GM12878 (cell line): Measurements from ENCODE around the gene HOXB6. TPM values are rescaled to one million over a fixed set of nuclear protein-coding genes. Genes with fewer than 3 reads are reported as not detected.

Source experiments
- ATAC-seq: fragments of 200-7000 bp; cut with Tn5 transposase; 3 replicates; pipeline ENCODE4 v1.9.1; 2020; ENCODE audit warnings: mild to moderate bottlenecking, moderate library complexity
- BruUV-seq: library from RNA; stranded (reverse); fragments of 400-500 nt; replicated peaks from 2 replicates; lab custom pipeline; 2021; lab: Mats Ljungman, UMichigan
- CTCF ChIA-PET: fragments of 300-600 bp; sonication (Branson Sonifier 250); formaldehyde crosslinking; extraction: SDS; loops from one replicate; lab custom pipeline; 2021; ENCODE audit warnings: inconsistent platforms; lab: Yijun Ruan, JAX
- POLR2A ChIA-PET: fragments of 350-600 bp; formaldehyde crosslinking; extraction: SDS; loops from one replicate; lab custom pipeline; 2021; ENCODE audit warnings: inconsistent platforms; lab: Charles Lee
- RAD21 ChIA-PET: fragments of 300-600 bp; sonication (Branson Sonifier 250); formaldehyde crosslinking; loops from one replicate; lab custom pipeline; 2023; ENCODE audit warnings: antibody characterized with exemption; ENCODE audit not compliant: unreplicated experiment; lab: Charles Lee
- SMC1A ChIA-PET: fragments of 300-600 bp; sonication (Branson Sonifier 250); formaldehyde crosslinking; loops from one replicate; lab custom pipeline; 2023; ENCODE audit not compliant: unreplicated experiment, uncharacterized antibody; lab: Charles Lee
- DNase-seq: peaks from one replicate; pipeline ENCODE4 v3.0.0-alpha.2; 2011; ENCODE audit warnings: low read depth, low spot score
- FAIRE-seq: peaks from 3 replicates; lab custom pipeline; 2011; peaks lifted over from hg19 to GRCh38; lab: Jason Lieb, UNC
- H2AFZ ChIP-seq: 2 replicates; pipeline ENCODE4 v1.6.0; 2011; ENCODE audit warnings: low read depth, low read length, control low read depth; ENCODE audit not compliant: control insufficient read depth
- H3K27ac ChIP-seq: 2 replicates; pipeline ENCODE4 v1.5.1; 2011; ENCODE audit warnings: control low read depth; ENCODE audit not compliant: control insufficient read depth, insufficient read depth
- H3K27me3 ChIP-seq, 2 experiments: replicated peaks in 1 of 2; 2 replicates each; pipeline versions ENCODE4 v1.6.0 to v1.6.1; 2011; ENCODE audit warnings: low read length in 1 of 2; ENCODE audit not compliant: control insufficient read depth in 2 of 2, insufficient read depth in 2 of 2
- H3K36me3 ChIP-seq, 2 experiments: 2 replicates each; pipeline ENCODE4 v1.5.1; 2011; ENCODE audit warnings: low read length in 1 of 2; ENCODE audit not compliant: control insufficient read depth in 2 of 2, insufficient read depth in 2 of 2
- H3K4me1 ChIP-seq: 2 replicates; pipeline ENCODE4 v1.6.1; 2011; ENCODE audit warnings: mild to moderate bottlenecking, low read length, moderate library complexity, mixed read lengths; ENCODE audit not compliant: control insufficient read depth, insufficient read depth
- H3K4me2 ChIP-seq: 2 replicates; pipeline ENCODE4 v1.6.0; 2011; ENCODE audit warnings: control low read depth; ENCODE audit not compliant: control insufficient read depth, insufficient read depth
- H3K4me3 ChIP-seq: fragments of 200-600 bp; sonication (generic); 2 replicates; pipeline ENCODE4 v1.5.1; 2016
- H3K79me2 ChIP-seq: 2 replicates; pipeline ENCODE4 v1.6.0; 2011; ENCODE audit warnings: low read length; ENCODE audit not compliant: control insufficient read depth, insufficient read depth
- H3K9ac ChIP-seq: 2 replicates; pipeline ENCODE4 v1.8.0; 2011; ENCODE audit warnings: low read length, control low read depth, mixed read lengths; ENCODE audit not compliant: control insufficient read depth, insufficient read depth
- H3K9me3 ChIP-seq: replicated peaks from 3 replicates; pipeline ENCODE4 v1.5.1; 2011; ENCODE audit warnings: mild to moderate bottlenecking, low read length; ENCODE audit not compliant: control insufficient read depth, insufficient read depth
- H4K20me1 ChIP-seq: 2 replicates; pipeline ENCODE4 v1.6.0; 2011; ENCODE audit not compliant: control insufficient read depth, insufficient read depth
- EP300 ChIP-seq, 2 experiments: fragments of 150-350 bp in 1 of 2; IDR thresholded peaks; 2 replicates each; pipeline ENCODE4 v1.6.1; 2011 to 2012; ENCODE audit warnings: low read depth in 2 of 2, low read length in 2 of 2, borderline replicate concordance in 1 of 2, improper control_type of control experiment in 1 of 2, inconsistent platforms in 1 of 2; ENCODE audit not compliant: control insufficient read depth in 1 of 2
- ZBTB40 ChIP-seq: fragments of 450-650 bp; IDR thresholded peaks from 2 replicates; pipeline ENCODE4 v1.6.1; 2016; ENCODE audit warnings: mild to moderate bottlenecking, moderate library complexity, borderline replicate concordance
- WGBS: methylation state at CpG from one replicate; pipeline ENCODE4 v1.1.6; 2016; ENCODE audit warnings: low lambda C conversion rate; ENCODE audit not compliant: insufficient replicate concordance, insufficient coverage; ENCODE audit errors: missing lambda C conversion rate; 5-methylcytosine and 5-hydroxymethylcytosine counted together
- in situ Hi-C: fragments of 300-500 bp; cut with MboI; formaldehyde crosslinking; loops from 9 replicates; pipeline ENCODE4 v1.14.3; 2018; ENCODE audit warnings: mixed read lengths
- intact Hi-C: fragments of 100-400 bp; cut with micrococcal nuclease; formaldehyde crosslinking; loops from one replicate; pipeline ENCODE4 v1.14.2; 2022; ENCODE audit not compliant: unreplicated experiment
- polyA plus RNA-seq, 11 experiments: library from polyadenylated mRNA; depleted of rRNA in 4 of 11; unstranded in 6 of 11; stranded (reverse) in 5 of 11; fragments of >200 nt; fragmentation: Nextera tagmentation in 4 of 11; fragmentation: Illumina TruSeq in 1 of 11; extraction: Ambion mirVana in 4 of 11; extraction: Trizol in 1 of 11; gene quantifications; 1 replicate in 1 of 11; 2 replicates in 10 of 11; pipeline versions ENCODE4 v1.2.1 to v1.2.3, GENCODE V29; 2011 to 2016; ENCODE audit warnings: inconsistent platforms in 2 of 11, missing spikeins in 2 of 11, low read depth in 1 of 11
- total RNA-seq, 4 experiments: library from RNA; depleted of rRNA in 3 of 4; stranded (reverse); fragments of >200 nt in 3 of 4; fragmentation: Illumina TruSeq in 1 of 4; extraction: Trizol in 1 of 4; gene quantifications; 2 replicates each; pipeline versions ENCODE4 v1.2.1 to v1.2.3, GENCODE V29; 2013 to 2021

HOXB6 gene
- total and polyA plus RNA-seq, 10 of the 15 experiments (the other 5 are each of a cell fraction or from before 2014, with no cell fraction given), result 0.04 to 0.51 (median 0.09) TPM; not detected in 2

GRCh38 chr17:48611681-48612455, 7.1 kb upstream of the HOXB6 start:
- 7% methylated on average over 35 of the region's 36 CpGs for WGBS
- no peak overlapping the region; the same call in 1 of the 2 replicates for H3K9ac ChIP-seq
- ChIA-PET POLR2A (no interaction called here), CTCF (no interaction called here), RAD21 (interaction anchor here (1.4 kb wide), 1 partner anchor 10 kb away, joined by 8 read pairs; no protein-coding TSS in a partner anchor), SMC1A (interaction anchor here (0.5 kb wide), 1 partner anchor 587 kb away, joined by 3 read pairs; no protein-coding TSS in a partner anchor)
- H3K79me2 ChIP-seq, result no peaks in the 10 kb centered on the region
- peaks cover 11% of the 10 kb centered on the region for H3K4me1 ChIP-seq
- FAIRE-seq, result no peak
- intact Hi-C loops (no loop called here), in situ Hi-C loops (no loop called here)
- no peak for DNase-seq
- no peaks in the 10 kb centered on the region for H3K9me3 ChIP-seq
- H4K20me1 ChIP-seq, result no peaks in the 10 kb centered on the region
- no TSS peak for BruUV-seq
- peak overlapping the region; percentile 86; the same call in 1 of the 2 replicates for H3K4me3 ChIP-seq
- no peak for TF ChIP-seq EP300 (IDR thresholded peaks at IDR 0.05; ENCODE audit: borderline replicate concordance in 1 of 2, control insufficient read depth in 1 of 2, low read depth in 2 of 2, low read length in 2 of 2)
- TF ChIP-seq ZBTB40, result 0 out of 2 replicates have a peak, but pooled peaks have one; percentile 49
- H3K27me3 ChIP-seq, result peaks cover 14 to 20% of the 10 kb centered on the region in 2 experiments; a peak in 3 of 4 replicates
- no peak overlapping the region for H3K27ac ChIP-seq
- H2AFZ ChIP-seq, result peak overlapping the region; percentile 50
- ATAC-seq, result peak; percentile 12
- H3K36me3 ChIP-seq, result no peaks in the 10 kb centered on the region; a peak in 1 of 4 replicates
- H3K4me2 ChIP-seq, result peak overlapping the region; percentile 91
